ENCODE data around the gene DENND5A. TPM values are rescaled to one million over a fixed set of nuclear protein-coding genes. Genes with fewer than 3 reads are reported as not detected.

The DENND5A gene
- total and polyA plus RNA-seq, 2 of the 8 experiments (the other 6 are each of a cell fraction or from before 2014, with no cell fraction given): 65.7 to 139 TPM

GRCh38 chr11:9293646-9294045 is 28.5 kb upstream of the DENND5A start (continued):
- TF ChIP-seq CHD7 (IDR thresholded peaks at IDR 0.05; ENCODE audit: insufficient replicate concordance, low read length) (no peak), RBBP5 (IDR thresholded peaks at IDR 0.05; ENCODE audit: borderline replicate concordance, low read depth, low read length) (no peak), FOSL1 (IDR thresholded peaks at IDR 0.05; ENCODE audit: insufficient read depth, low read depth, low read length) (no peak), RFX5 (IDR thresholded peaks at IDR 0.05; ENCODE audit: borderline replicate concordance, low read depth, low read length) (no peak), KDM4A (IDR thresholded peaks at IDR 0.05; ENCODE audit: low read depth, low read length, severe bottlenecking) (no peak)

All from H1 (cell line).